ENCODE measurements around the gene SENP3.

DNA sequence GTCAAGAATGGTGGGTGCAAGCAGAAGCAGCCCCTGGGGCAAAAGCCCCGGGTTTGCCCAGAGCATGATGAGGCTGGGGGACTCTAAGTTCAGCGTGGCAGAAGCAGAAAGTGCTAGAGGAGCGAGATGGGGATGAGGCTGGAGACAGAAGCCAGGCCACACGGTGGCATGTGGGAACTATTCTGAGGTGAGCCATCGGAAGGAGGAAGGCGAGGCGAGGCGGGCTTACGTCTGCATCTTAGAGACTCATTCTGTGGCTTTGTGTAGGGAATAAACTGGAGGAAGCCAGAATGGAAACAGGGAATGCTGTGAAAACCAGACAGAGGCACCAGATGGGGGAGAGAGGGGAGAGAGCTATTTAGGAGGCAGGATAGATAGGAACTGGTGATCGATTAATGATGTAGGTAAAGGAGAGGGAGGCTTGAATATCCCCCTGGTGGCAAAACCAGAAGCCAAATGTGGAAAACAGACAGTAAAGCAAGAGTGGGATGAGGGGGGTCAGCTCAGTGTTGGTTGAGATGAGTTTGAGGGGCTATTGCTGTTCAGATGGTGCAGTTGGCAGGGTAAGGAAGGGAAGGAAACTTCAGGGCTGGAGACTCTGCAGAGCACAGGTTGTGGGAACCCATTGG lies 6.3 kb upstream of the SENP3 start:
- TF ChIP-seq POLR2A (IDR thresholded peaks at IDR 0.05) (no peak), POLR2AphosphoS5 (IDR thresholded peaks at IDR 0.05) (no peak), EP300 (IDR thresholded peaks at IDR 0.05) (no peak)
- TF ChIP-seq, protein P1, sequence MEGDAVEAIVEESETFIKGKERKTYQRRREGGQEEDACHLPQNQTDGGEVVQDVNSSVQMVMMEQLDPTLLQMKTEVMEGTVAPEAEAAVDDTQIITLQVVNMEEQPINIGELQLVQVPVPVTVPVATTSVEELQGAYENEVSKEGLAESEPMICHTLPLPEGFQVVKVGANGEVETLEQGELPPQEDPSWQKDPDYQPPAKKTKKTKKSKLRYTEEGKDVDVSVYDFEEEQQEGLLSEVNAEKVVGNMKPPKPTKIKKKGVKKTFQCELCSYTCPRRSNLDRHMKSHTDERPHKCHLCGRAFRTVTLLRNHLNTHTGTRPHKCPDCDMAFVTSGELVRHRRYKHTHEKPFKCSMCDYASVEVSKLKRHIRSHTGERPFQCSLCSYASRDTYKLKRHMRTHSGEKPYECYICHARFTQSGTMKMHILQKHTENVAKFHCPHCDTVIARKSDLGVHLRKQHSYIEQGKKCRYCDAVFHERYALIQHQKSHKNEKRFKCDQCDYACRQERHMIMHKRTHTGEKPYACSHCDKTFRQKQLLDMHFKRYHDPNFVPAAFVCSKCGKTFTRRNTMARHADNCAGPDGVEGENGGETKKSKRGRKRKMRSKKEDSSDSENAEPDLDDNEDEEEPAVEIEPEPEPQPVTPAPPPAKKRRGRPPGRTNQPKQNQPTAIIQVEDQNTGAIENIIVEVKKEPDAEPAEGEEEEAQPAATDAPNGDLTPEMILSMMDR (IDR thresholded peaks at IDR 0.05): no peak
